Ishikawa (cell line): Measurements from ENCODE around the gene GPRIN2.

ENCODE experiments used
- CEBPB ChIP-seq: IDR thresholded peaks from 2 replicates; pipeline ENCODE4 v1.6.1; 2012
- CREB1 ChIP-seq: IDR thresholded peaks from 2 replicates; pipeline ENCODE4 v1.6.1; 2012; ENCODE audit warnings: low read depth
- EGR1 ChIP-seq: IDR thresholded peaks from 2 replicates; pipeline ENCODE4 v1.6.1; 2012
- EP300 ChIP-seq: IDR thresholded peaks from 2 replicates; pipeline ENCODE4 v1.6.1; 2012; ENCODE audit warnings: borderline replicate concordance
- FOXM1 ChIP-seq: IDR thresholded peaks from 2 replicates; pipeline ENCODE4 v1.6.1; 2012; ENCODE audit warnings: low read depth, borderline replicate concordance
- MAX ChIP-seq: IDR thresholded peaks from 2 replicates; pipeline ENCODE4 v1.6.1; 2012
- NFIC ChIP-seq: IDR thresholded peaks from 2 replicates; pipeline ENCODE4 v1.6.1; 2012
- RAD21 ChIP-seq: IDR thresholded peaks from 2 replicates; pipeline ENCODE4 v1.6.1; 2012; ENCODE audit warnings: low read depth
- REST ChIP-seq: IDR thresholded peaks from 2 replicates; pipeline ENCODE4 v1.6.1; 2012; ENCODE audit warnings: low read depth, mild to moderate bottlenecking
- TAF1 ChIP-seq: IDR thresholded peaks from 2 replicates; pipeline ENCODE4 v1.6.1; 2012; ENCODE audit warnings: low read depth, mild to moderate bottlenecking
- TCF12 ChIP-seq: IDR thresholded peaks from 2 replicates; pipeline ENCODE4 v1.6.1; 2012; ENCODE audit warnings: low read depth
- TEAD4 ChIP-seq: IDR thresholded peaks from 2 replicates; pipeline ENCODE4 v1.6.1; 2012
- YY1 ChIP-seq: IDR thresholded peaks from 2 replicates; pipeline ENCODE4 v1.6.1; 2012; ENCODE audit warnings: low read depth
- ZBTB7A ChIP-seq: IDR thresholded peaks from 2 replicates; pipeline ENCODE4 v1.6.1; 2012; ENCODE audit warnings: low read depth
- TF ChIP-seq, protein P1 (sequence below): IDR thresholded peaks from 2 replicates; pipeline ENCODE4 v1.6.1; 2012

GPRIN2 gene

DNA sequence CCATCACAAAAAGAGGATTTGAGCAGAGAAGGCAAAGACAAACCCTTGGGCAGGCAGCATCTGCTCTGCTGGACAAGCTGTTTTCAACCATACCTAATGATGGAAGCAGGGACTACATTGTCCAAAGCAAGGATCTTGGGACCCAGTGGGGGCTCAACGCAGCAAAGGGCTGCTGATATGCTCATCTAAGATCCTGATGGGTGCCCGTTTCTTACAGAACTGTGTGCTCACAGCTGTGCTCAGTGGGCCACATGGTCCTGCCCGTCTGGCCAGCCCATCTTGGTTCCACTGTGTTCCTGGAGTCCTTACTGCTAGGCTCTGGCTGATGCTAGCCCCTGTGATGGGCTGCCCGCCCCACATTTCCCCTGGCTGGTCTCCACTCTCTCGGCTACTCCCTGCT, 36.1 kb downstream of the GPRIN2 start:
- TF ChIP-seq EP300 (no peak), TAF1 (no peak), NFIC (no peak), FOXM1 (no peak), TEAD4 (no peak), ZBTB7A (no peak), MAX (no peak), YY1 (no peak), EGR1 (no peak), CREB1 (no peak), TCF12 (no peak), CEBPB (no peak), REST (no peak), RAD21 (no peak)
- TF ChIP-seq, protein P1, sequence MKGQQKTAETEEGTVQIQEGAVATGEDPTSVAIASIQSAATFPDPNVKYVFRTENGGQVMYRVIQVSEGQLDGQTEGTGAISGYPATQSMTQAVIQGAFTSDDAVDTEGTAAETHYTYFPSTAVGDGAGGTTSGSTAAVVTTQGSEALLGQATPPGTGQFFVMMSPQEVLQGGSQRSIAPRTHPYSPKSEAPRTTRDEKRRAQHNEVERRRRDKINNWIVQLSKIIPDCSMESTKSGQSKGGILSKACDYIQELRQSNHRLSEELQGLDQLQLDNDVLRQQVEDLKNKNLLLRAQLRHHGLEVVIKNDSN = no peak

GRCh38 chr10:46518028-46518725, 38.3 kb downstream of the GPRIN2 start:
- no peak for TF ChIP-seq EP300
- TF ChIP-seq, protein P1 = no peak
- no peak for TF ChIP-seq REST
- no peak for TF ChIP-seq ZBTB7A
- no peak for TF ChIP-seq YY1
- TF ChIP-seq FOXM1 = no peak
- TF ChIP-seq TAF1 = no peak
- no peak for TF ChIP-seq EGR1
- no peak for TF ChIP-seq TCF12

GRCh38 chr10:46517541-46517940, 38.9 kb downstream of the GPRIN2 start:
- no peak for TF ChIP-seq TAF1

DNA sequence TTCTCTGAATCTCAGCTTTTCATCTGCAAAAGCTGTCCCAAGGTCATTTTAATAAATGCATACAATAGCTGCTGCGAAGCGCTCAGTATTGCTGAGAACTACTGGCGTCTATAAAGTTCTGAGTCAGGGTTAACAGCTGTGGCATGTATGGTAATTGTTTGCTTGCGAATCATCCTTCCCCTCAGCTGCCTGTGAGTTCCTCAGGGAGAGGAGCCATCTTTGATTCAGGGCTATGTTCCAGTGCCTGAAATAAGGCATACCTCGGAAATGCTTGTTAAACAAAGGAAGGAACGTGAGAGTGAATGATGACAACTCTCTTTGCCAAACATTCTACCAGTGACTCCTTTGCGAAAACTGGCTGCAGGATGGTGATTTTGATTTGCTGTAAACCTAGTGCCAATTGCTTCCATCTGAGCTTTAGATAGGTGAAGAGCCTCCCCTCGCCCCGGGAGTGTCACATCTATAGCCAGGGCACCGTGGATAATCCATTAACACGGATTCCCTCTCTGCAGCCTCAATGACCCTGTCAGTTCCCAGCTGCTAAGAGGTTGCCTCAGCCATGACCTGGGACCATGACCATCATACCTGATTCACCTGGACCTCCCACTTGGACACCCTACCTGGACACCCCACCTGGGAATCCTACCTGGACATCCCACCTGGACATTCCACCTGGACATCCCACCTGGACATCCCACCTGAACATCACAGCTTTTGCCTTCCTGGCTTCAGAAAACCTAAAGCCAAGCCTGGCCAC, 39.6 kb downstream of the GPRIN2 start:
- TF ChIP-seq FOXM1 (no peak), CREB1 (no peak), REST (no peak), EGR1 (no peak), MAX (no peak), RAD21 (no peak), CEBPB (no peak), YY1 (no peak), ZBTB7A (no peak), TEAD4 (no peak), TAF1 (no peak), EP300 (no peak), TCF12 (no peak), NFIC (no peak)
- TF ChIP-seq, protein P1 = no peak
